D721Med (cell line): ENCODE data around the gene MIB2.

ENCODE experiments used
- DNase-seq: peaks from one replicate; pipeline ENCODE4 v3.0.0; 2011; ENCODE audit warnings: low spot score; ENCODE audit not compliant: insufficient read length
- FAIRE-seq: peaks from 2 replicates; lab custom pipeline; 2011; peaks lifted over from hg19 to GRCh38; lab: Jason Lieb, UNC
- TF ChIP-seq, protein P1 (sequence below): IDR thresholded peaks from 2 replicates; pipeline ENCODE4 v1.5.1; 2012; ENCODE audit warnings: mild to moderate bottlenecking, control low read depth; ENCODE audit not compliant: insufficient read depth; ENCODE audit errors: missing control alignments

The MIB2 gene

GRCh38 chr1:1625404-1625775, 10.1 kb downstream of the MIB2 start:
- DNase-seq (no peak), FAIRE-seq (no peak)
- TF ChIP-seq, protein P1, sequence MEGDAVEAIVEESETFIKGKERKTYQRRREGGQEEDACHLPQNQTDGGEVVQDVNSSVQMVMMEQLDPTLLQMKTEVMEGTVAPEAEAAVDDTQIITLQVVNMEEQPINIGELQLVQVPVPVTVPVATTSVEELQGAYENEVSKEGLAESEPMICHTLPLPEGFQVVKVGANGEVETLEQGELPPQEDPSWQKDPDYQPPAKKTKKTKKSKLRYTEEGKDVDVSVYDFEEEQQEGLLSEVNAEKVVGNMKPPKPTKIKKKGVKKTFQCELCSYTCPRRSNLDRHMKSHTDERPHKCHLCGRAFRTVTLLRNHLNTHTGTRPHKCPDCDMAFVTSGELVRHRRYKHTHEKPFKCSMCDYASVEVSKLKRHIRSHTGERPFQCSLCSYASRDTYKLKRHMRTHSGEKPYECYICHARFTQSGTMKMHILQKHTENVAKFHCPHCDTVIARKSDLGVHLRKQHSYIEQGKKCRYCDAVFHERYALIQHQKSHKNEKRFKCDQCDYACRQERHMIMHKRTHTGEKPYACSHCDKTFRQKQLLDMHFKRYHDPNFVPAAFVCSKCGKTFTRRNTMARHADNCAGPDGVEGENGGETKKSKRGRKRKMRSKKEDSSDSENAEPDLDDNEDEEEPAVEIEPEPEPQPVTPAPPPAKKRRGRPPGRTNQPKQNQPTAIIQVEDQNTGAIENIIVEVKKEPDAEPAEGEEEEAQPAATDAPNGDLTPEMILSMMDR: no peak

DNA sequence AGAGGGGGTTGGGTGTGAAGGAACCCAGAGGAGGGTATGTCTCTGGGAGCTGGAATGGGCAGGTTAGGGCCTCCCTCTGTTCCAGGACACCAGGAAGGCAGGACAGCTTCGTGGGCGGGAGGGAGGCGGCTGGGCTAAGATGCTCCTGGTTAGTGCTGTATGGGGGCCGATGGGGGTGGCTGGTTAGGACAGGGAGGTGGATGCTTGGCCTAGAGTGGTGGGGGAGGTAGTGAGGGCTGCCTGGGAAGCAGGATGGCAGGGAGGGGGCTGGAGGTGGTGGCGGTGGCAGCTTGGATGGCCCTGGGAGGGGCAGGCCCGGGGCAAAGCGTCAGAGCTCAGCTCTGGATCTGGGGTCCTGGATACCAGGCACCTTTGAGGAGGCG, 10.5 kb downstream of the MIB2 start:
- TF ChIP-seq, protein P1: no peak
- FAIRE-seq (no peak), DNase-seq (no peak)

- no peak for FAIRE-seq
- no peak for DNase-seq
- TF ChIP-seq, protein P1: no peak
Measured at GRCh38 chr1:1626207-1627141, 11.2 kb downstream of the MIB2 start.

DNA sequence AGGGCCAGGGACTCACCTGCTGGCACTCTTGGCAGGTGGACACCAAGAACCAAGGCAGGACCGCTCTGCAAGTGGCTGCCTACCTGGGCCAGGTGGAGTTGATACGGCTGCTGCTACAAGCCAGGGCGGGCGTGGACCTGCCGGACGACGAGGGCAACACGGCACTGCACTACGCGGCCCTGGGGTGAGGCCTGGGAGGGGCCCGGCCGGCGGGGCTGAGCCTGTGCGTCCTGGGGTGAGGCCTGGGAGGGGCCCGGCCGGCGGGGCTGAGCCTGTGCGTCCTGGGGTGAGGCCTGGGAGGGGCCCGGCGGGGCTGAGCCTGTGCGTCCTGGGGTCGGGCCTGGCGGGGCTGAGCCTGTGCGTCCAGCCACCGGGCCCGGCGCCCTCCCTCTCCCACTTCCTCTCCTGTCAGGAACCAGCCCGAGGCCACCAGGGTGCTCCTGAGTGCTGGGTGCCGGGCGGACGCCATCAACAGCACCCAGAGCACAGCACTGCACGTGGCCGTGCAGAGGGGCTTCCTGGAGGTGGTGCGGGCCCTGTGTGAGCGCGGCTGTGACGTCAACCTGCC, 12.0 kb downstream of the MIB2 start:
- FAIRE-seq: no peak
- no peak for DNase-seq
- TF ChIP-seq, protein P1: no peak

DNA sequence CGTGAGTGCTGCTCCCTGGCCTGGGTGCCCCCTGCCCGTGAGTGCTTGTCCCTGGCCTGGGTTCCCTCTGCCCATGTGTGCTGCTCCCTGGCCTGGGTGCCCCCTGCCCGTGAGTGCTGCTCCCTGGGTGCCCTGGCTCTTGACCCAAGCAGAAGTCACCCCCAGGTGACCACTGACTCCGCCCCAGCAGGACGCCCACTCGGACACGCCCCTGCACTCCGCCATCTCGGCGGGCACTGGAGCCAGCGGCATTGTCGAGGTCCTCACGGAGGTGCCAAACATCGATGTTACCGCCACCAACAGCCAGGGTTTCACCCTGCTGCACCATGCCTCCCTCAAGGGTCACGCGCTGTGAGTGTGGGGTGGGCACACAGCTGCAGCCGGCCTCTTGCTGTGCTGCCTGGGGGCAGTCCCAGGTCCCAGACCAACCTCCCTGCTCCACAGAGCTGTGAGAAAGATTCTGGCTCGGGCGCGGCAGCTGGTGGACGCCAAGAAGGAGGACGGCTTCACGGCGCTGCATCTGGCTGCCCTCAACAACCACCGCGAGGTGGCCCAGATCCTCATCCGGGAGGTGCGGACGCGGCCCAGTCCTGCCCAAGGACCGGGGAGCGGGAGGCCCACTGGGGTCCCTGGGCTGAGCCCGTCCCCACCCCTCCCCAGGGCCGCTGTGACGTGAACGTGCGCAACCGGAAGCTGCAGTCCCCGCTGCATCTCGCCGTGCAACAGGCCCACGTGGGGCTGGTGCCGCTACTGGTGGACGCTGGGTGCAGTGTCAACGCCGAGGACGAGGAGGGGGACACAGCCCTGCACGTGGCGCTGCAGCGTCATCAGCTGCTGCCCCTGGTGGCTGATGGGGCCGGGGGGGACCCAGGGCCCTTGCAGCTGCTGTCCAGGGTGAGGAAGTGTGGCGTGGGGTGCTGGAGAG, 12.8 kb downstream of the MIB2 start:
- FAIRE-seq: no peak
- TF ChIP-seq, protein P1: no peak
- DNase-seq: no peak

DNA sequence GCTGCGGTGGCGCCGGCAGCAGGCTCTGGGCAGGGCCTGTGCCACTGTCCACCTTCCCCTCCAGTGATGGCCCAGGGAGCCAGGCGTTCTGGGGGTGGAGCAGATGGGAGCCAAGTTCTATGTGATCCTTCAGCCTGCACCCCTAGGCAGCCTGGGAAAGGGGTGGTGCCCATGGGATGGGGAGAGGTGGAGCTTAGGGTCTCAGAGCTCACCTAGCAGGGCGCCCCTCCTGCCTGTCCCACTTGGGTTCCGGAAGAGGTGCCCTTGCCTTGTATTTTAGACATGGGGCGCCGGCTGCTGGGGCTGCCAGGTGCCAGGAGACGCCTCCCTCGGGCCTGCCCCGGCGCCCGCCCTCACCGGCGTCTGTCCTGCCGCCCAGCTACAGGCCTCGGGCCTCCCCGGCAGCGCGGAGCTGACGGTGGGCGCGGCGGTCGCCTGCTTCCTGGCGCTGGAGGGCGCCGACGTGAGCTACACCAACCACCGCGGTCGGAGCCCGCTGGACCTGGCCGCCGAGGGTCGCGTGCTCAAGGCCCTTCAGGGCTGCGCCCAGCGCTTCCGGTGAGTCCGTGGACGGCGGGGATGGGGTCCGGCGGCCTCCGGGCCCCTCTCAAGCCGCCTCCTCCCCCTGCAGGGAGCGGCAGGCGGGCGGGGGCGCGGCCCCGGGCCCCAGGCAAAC, 13.6 kb downstream of the MIB2 start:
- DNase-seq (no peak), FAIRE-seq (no peak)
- TF ChIP-seq, protein P1: no peak
